H1 (cell line): ENCODE measurements around the gene BIK. TPM values are rescaled to one million over a fixed set of nuclear protein-coding genes. Genes with fewer than 3 reads are reported as not detected.

ENCODE experiments used
- CTCF ChIA-PET: fragments of 300-600 bp; sonication (Branson Sonifier 250); formaldehyde crosslinking; loops from one replicate; lab custom pipeline; 2021; ENCODE audit not compliant: partially characterized antibody; lab: Charles Lee
- POLR2A ChIA-PET: fragments of 300-600 bp; sonication (Branson Sonifier 250); formaldehyde crosslinking; loops from one replicate; lab custom pipeline; 2021; ENCODE audit warnings: inconsistent platforms; ENCODE audit not compliant: partially characterized antibody; lab: Charles Lee
- DNase-seq, 2 experiments: peaks; one replicate each; pipeline versions ENCODE4 v3.0.0 to v3.0.0-alpha.2; 2010 to 2022; ENCODE audit warnings: low spot score in 2 of 2, low read depth in 1 of 2, mixed read lengths in 1 of 2
- FAIRE-seq: peaks from 2 replicates; lab custom pipeline; 2011; peaks lifted over from hg19 to GRCh38; lab: Jason Lieb, UNC
- H2AFZ ChIP-seq: 2 replicates; pipeline ENCODE4 v1.8.1; 2012; ENCODE audit warnings: low read length, inconsistent platforms
- H2AK5ac ChIP-seq: 2 replicates; pipeline ENCODE4 v1.6.1; 2013; ENCODE audit warnings: low read depth, low read length
- H2BK120ac ChIP-seq: replicated peaks from 2 replicates; pipeline ENCODE3; 2013; ENCODE audit warnings: low read depth, low read length, inconsistent platforms
- H2BK12ac ChIP-seq: 2 replicates; pipeline ENCODE4 v1.6.1; 2013; ENCODE audit warnings: low read depth, low read length
- H2BK15ac ChIP-seq: 2 replicates; pipeline ENCODE4 v1.6.1; 2013; ENCODE audit warnings: low read length
- H2BK20ac ChIP-seq: 2 replicates; pipeline ENCODE4 v1.6.1; 2013; ENCODE audit warnings: low read length
- H2BK5ac ChIP-seq: 2 replicates; pipeline ENCODE4 v1.6.1; 2013; ENCODE audit warnings: low read depth, low read length
- H3K14ac ChIP-seq: 2 replicates; pipeline ENCODE4 v1.6.1; 2013; ENCODE audit warnings: inconsistent platforms; ENCODE audit not compliant: insufficient read length
- H3K18ac ChIP-seq: 2 replicates; pipeline ENCODE4 v1.6.1; 2013; ENCODE audit warnings: low read length; ENCODE audit errors: extremely low read depth
- H3K23ac ChIP-seq: 2 replicates; pipeline ENCODE4 v1.6.1; 2013; ENCODE audit warnings: inconsistent platforms; ENCODE audit not compliant: insufficient read length
- H3K23me2 ChIP-seq: 2 replicates; pipeline ENCODE4 v1.6.1; 2013; ENCODE audit warnings: low read depth, low read length
- H3K27ac ChIP-seq: 2 replicates; pipeline ENCODE4 v1.6.1; 2011; ENCODE audit warnings: low read depth, low read length, inconsistent platforms
- H3K27me3 ChIP-seq, 4 experiments: replicated peaks in 1 of 4; 1 replicate in 1 of 4; 2 replicates in 3 of 4; pipeline versions ENCODE4 v1.6.1 to v1.8.1; 2011 to 2013; ENCODE audit warnings: low read length in 3 of 4, mild to moderate bottlenecking in 3 of 4, inconsistent platforms in 2 of 4, mixed read lengths in 2 of 4, moderate library complexity in 1 of 4; ENCODE audit not compliant: control insufficient read depth in 3 of 4, insufficient read depth in 3 of 4; ENCODE audit errors: extremely low read depth in 1 of 4
- H3K36me3 ChIP-seq, 4 experiments: 2 replicates each; pipeline versions ENCODE4 v1.6.1 to v1.8.1; 2011 to 2013; ENCODE audit warnings: mild to moderate bottlenecking in 4 of 4, low read length in 3 of 4, moderate library complexity in 2 of 4, control low read depth in 1 of 4, inconsistent platforms in 1 of 4; ENCODE audit not compliant: insufficient read depth in 4 of 4, control insufficient read depth in 2 of 4
- H3K4ac ChIP-seq: replicated peaks from 2 replicates; pipeline ENCODE3; 2013; ENCODE audit warnings: low read length, low read depth, mixed read lengths, inconsistent platforms; ENCODE audit not compliant: insufficient read length
- H3K4me1 ChIP-seq, 4 experiments: replicated peaks in 1 of 4; 1 replicate in 1 of 4; 2 replicates in 3 of 4; pipeline versions ENCODE4 v1.6.1 to v1.8.1; 2011 to 2013; ENCODE audit warnings: low read length in 3 of 4, inconsistent platforms in 2 of 4, mixed read lengths in 1 of 4; ENCODE audit not compliant: insufficient read depth in 4 of 4, control insufficient read depth in 3 of 4
- H3K4me2 ChIP-seq, 2 experiments: 2 replicates each; pipeline versions ENCODE4 v1.6.1 to v1.8.1; 2011 to 2013; ENCODE audit warnings: low read depth in 2 of 2, low read length in 2 of 2, control low read depth in 1 of 2, inconsistent platforms in 1 of 2, mild to moderate bottlenecking in 1 of 2; ENCODE audit not compliant: insufficient read depth in 1 of 2
- H3K4me3 ChIP-seq, 4 experiments: fragments of 200-600, 300-600 bp in 1 of 4; sonication (generic), shearing (Covaris generic), sonication (Bioruptor Twin) in 1 of 4; 2 replicates each; pipeline versions ENCODE4 v1.5.1 to v1.8.1; 2011 to 2016; ENCODE audit warnings: low read length in 4 of 4, low read depth in 3 of 4, control low read depth in 2 of 4, inconsistent platforms in 2 of 4, mild to moderate bottlenecking in 2 of 4, mixed read lengths in 1 of 4, moderate library complexity in 1 of 4; ENCODE audit not compliant: insufficient read depth in 2 of 4; ENCODE audit errors: extremely low read depth in 1 of 4
- H3K56ac ChIP-seq: replicated peaks from 2 replicates; pipeline ENCODE3; 2013; ENCODE audit warnings: low read depth, mild to moderate bottlenecking, mixed read lengths, low read length, inconsistent platforms; ENCODE audit not compliant: insufficient read length
- H3K79me1 ChIP-seq: 2 replicates; pipeline ENCODE4 v1.6.1; 2013; ENCODE audit warnings: low read depth, low read length, control low read depth
- H3K79me2 ChIP-seq, 2 experiments: 2 replicates each; pipeline versions ENCODE4 v1.6.1 to v1.8.1; 2012 to 2013; ENCODE audit warnings: low read length in 2 of 2, mild to moderate bottlenecking in 2 of 2, inconsistent platforms in 1 of 2; ENCODE audit not compliant: insufficient read depth in 2 of 2, control insufficient read depth in 1 of 2
- H3K9ac ChIP-seq, 4 experiments: replicated peaks in 1 of 4; 1 replicate in 1 of 4; 2 replicates in 3 of 4; pipeline versions ENCODE4 v1.6.1 to v1.8.1; 2011 to 2013; ENCODE audit warnings: low read depth in 3 of 4, low read length in 3 of 4, control low read depth in 2 of 4, mild to moderate bottlenecking in 2 of 4, moderate library complexity in 2 of 4, inconsistent platforms in 1 of 4; ENCODE audit errors: extremely low read depth in 1 of 4
- H3K9me3 ChIP-seq, 2 experiments: 2 replicates each; pipeline versions ENCODE4 v1.6.1 to v1.8.1; 2012 to 2013; ENCODE audit warnings: mild to moderate bottlenecking in 2 of 2, moderate library complexity in 2 of 2, control low read depth in 1 of 2, inconsistent platforms in 1 of 2, low read depth in 1 of 2, low read length in 1 of 2, mixed read lengths in 1 of 2; ENCODE audit not compliant: insufficient read depth in 2 of 2
- H4K20me1 ChIP-seq, 2 experiments: replicated peaks in 1 of 2; 2 replicates each; pipeline versions ENCODE3 to v1.8.1; 2011 to 2013; ENCODE audit warnings: inconsistent platforms in 2 of 2, low read length in 2 of 2, mild to moderate bottlenecking in 1 of 2; ENCODE audit not compliant: insufficient read depth in 2 of 2, control insufficient read depth in 1 of 2
- H4K5ac ChIP-seq: 2 replicates; pipeline ENCODE4 v1.6.1; 2013; ENCODE audit warnings: low read length, low read depth, mixed read lengths, inconsistent platforms; ENCODE audit not compliant: insufficient read length
- H4K8ac ChIP-seq: 2 replicates; pipeline ENCODE4 v1.8.0; 2013; ENCODE audit warnings: mild to moderate bottlenecking, moderate library complexity, low read length, inconsistent platforms; ENCODE audit not compliant: insufficient read depth; ENCODE audit errors: extremely low read depth
- H4K91ac ChIP-seq: replicated peaks from 2 replicates; pipeline ENCODE3; 2013; ENCODE audit warnings: low read length, mixed read lengths, inconsistent platforms; ENCODE audit not compliant: insufficient read length
- ATF2 ChIP-seq: IDR thresholded peaks from 2 replicates; pipeline ENCODE4 v1.6.1; 2012; ENCODE audit warnings: low read length, inconsistent platforms
- CTCF ChIP-seq, 3 experiments: IDR thresholded peaks; 1 replicate in 2 of 3; 2 replicates in 1 of 3; pipeline versions ENCODE4 v1.5.1 to v1.6.1; 2011; ENCODE audit warnings: low read length in 3 of 3, mild to moderate bottlenecking in 3 of 3, inconsistent platforms in 2 of 3, low read depth in 1 of 3, moderate library complexity in 1 of 3; ENCODE audit not compliant: insufficient read depth in 1 of 3; ENCODE audit errors: control extremely low read depth in 1 of 3
- KDM5A ChIP-seq: fragments of 200-600 bp; IDR thresholded peaks from 2 replicates; pipeline ENCODE4 v1.7.1; 2012; ENCODE audit warnings: mild to moderate bottlenecking, low read length, inconsistent platforms, mixed read lengths
- MAFK ChIP-seq: IDR thresholded peaks from 2 replicates; pipeline ENCODE4 v1.6.1; 2012; ENCODE audit warnings: low read depth, mild to moderate bottlenecking, improper control_type of control experiment, low read length
- SIN3A ChIP-seq, 2 experiments: IDR thresholded peaks in 1 of 2; conservative IDR thresholded peaks in 1 of 2; 2 replicates each; pipeline ENCODE4 v1.6.1; 2011 to 2012; ENCODE audit warnings: low read length in 2 of 2, improper control_type of control experiment in 1 of 2, low read depth in 1 of 2, mild to moderate bottlenecking in 1 of 2
- SRF ChIP-seq: IDR thresholded peaks from 2 replicates; pipeline ENCODE4 v1.6.1; 2011; ENCODE audit warnings: mild to moderate bottlenecking, low read depth, low read length, moderate library complexity
- SUZ12 ChIP-seq: fragments of 200-600 bp; sonication (generic); IDR thresholded peaks from 2 replicates; pipeline ENCODE4 v1.6.1; 2012; ENCODE audit warnings: mild to moderate bottlenecking, inconsistent platforms, low read length, moderate library complexity, mixed read lengths
- WGBS, 2 experiments: shearing (Covaris generic) in 1 of 2; methylation state at CpG; one replicate each; pipeline versions ENCODE4 v1.1.6 to v1.1.7; 2013 to 2015; ENCODE audit warnings: low lambda C conversion rate in 2 of 2, mixed read lengths in 2 of 2, inconsistent platforms in 1 of 2, low coverage in 1 of 2, missing lambda C conversion rate in 1 of 2; ENCODE audit not compliant: insufficient replicate concordance in 2 of 2, insufficient coverage in 1 of 2, insufficient read length in 1 of 2; ENCODE audit errors: extremely low coverage in 1 of 2, missing lambda C conversion rate in 1 of 2; 5-methylcytosine and 5-hydroxymethylcytosine counted together
- polyA plus RNA-seq, 7 experiments: library from polyadenylated mRNA; depleted of rRNA in 3 of 7; stranded (reverse) in 5 of 7; unstranded in 2 of 7; fragments of >200 nt in 5 of 7; fragments of 200-250 nt in 2 of 7; gene quantifications; 1 replicate in 5 of 7; 2 replicates in 1 of 7; 4 replicates in 1 of 7; pipeline versions ENCODE4 v1.2.1 to v1.2.3, GENCODE V29; 2011 to 2013; ENCODE audit warnings: missing spikeins in 2 of 7, mixed read lengths in 2 of 7
- total RNA-seq: library from RNA; stranded (reverse); fragmentation: NEBNext Ultra II Directional; extraction: Animal tissue kit (Norgen Biotek cat#: 25700); gene quantifications from 2 replicates; pipeline ENCODE4 v1.2.1, GENCODE V29; 2021

BIK gene
- total and polyA plus RNA-seq, 2 of the 8 experiments (the other 6 are each of a cell fraction or from before 2014, with no cell fraction given): 3.3 to 5.5 TPM

GRCh38 chr22:43144949-43145348, 34.4 kb downstream of the BIK start:
- no peaks in the 10 kb centered on the region for H3K79me1 ChIP-seq
- H3K9ac ChIP-seq: no peak overlapping the region
- peaks cover 0 to 6% (median 2%) of the 10 kb centered on the region in 4 experiments; a peak in 3 of 7 replicates for H3K4me1 ChIP-seq
- no peak overlapping the region for H3K56ac ChIP-seq
- H2BK15ac ChIP-seq: no peak overlapping the region
- no peak overlapping the region for H4K91ac ChIP-seq
- no peak overlapping the region for H3K27ac ChIP-seq
- H2BK12ac ChIP-seq: no peak overlapping the region; the same call in 1 of the 2 replicates
- TF ChIP-seq CTCF (IDR thresholded peaks at IDR 0.05; ENCODE audit: control extremely low read depth in 1 of 3, insufficient read depth in 1 of 3, low read depth in 1 of 3, low read length in 3 of 3) (no peak), ATF2 (no peak), SUZ12 (no peak), SIN3A (conservative IDR thresholded peaks at IDR 0.05 in 1 of 2, IDR thresholded peaks at IDR 0.05 in 1 of 2; ENCODE audit: low read depth in 1 of 2, low read length in 2 of 2) (no peak), MAFK (no peak), KDM5A (no peak), SRF (no peak)
- H3K14ac ChIP-seq: no peak overlapping the region
- peak overlapping the region; percentile 69 for H3K4ac ChIP-seq
- H2BK20ac ChIP-seq: no peak overlapping the region
- no peak overlapping the region for H4K8ac ChIP-seq
- no peak overlapping the region for H2BK120ac ChIP-seq
- H3K79me2 ChIP-seq: peaks cover 0 to 9% of the 10 kb centered on the region in 2 experiments; a peak in 1 of 4 replicates
- peak overlapping the region; percentile 76; the same call in 1 of the 2 replicates for H2AFZ ChIP-seq
- FAIRE-seq (no peak), DNase-seq (no peak)
- no peaks in the 10 kb centered on the region for H3K27me3 ChIP-seq
- H3K4me3 ChIP-seq: no peak overlapping the region
- no peak overlapping the region for H3K4me2 ChIP-seq
- ChIA-PET POLR2A (no interaction called here), CTCF (interaction anchor here (0.9 kb wide), 1 partner anchor 9 kb away, joined by 5 read pairs; no protein-coding TSS in a partner anchor)
- H3K36me3 ChIP-seq: peaks cover 0 to 13% (median 7%) of the 10 kb centered on the region in 4 experiments; a peak in 3 of 8 replicates
- H2BK5ac ChIP-seq: no peak overlapping the region
- no peak overlapping the region for H3K23ac ChIP-seq
- H4K5ac ChIP-seq: no peak overlapping the region
- H2AK5ac ChIP-seq: no peak overlapping the region
- no peak overlapping the region for H3K18ac ChIP-seq
- H4K20me1 ChIP-seq: no peaks in the 10 kb centered on the region
- 78% methylated on average over 3 of the region's 3 CpGs; no CpG with 5 or more reads in 1 of the 2 experiments for WGBS, 2 experiments
- peaks cover 4% of the 10 kb centered on the region; the same call in 1 of the 2 replicates for H3K23me2 ChIP-seq
- H3K9me3 ChIP-seq: no peaks in the 10 kb centered on the region
